ENCODE results near the gene MCRIP1. TPM values are rescaled to one million over a fixed set of nuclear protein-coding genes. Genes with fewer than 3 reads are reported as not detected.

Gene MCRIP1
- total and polyA plus RNA-seq, 9 of the 15 experiments (the other 6 are each of a cell fraction or from before 2014, with no cell fraction given) = 0.39 to 35.8 (median 9.7) TPM

DNA sequence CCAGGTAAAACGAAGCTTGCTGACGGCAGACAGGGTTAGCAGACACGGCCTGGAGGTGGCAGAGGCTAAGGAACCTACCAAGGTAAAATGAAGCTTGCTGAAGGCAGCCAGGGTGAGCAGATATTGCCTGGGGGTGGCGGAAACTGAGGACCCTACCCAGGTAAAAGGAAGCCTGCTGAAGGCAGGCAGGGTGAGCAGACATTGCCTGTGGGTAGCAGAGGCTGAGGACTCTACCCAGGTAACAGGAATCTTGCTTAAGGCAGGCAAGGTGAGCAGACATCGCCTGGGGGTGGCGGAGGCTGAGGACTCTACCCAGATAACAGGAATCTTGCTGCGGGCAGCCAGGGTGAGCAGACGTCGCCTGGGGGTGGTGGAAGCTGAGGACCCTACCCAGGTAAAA, 31.8 kb downstream of the MCRIP1 start:
- Histone ChIP-seq H3K9ac (ENCODE audit: insufficient read depth in 1 of 2, low read depth in 2 of 2, low read length in 2 of 2) (no peak overlapping the region), H3K9me1 (ENCODE audit: control insufficient read depth, insufficient read depth, low read length) (no peaks in the 10 kb centered on the region), H3K79me2 (ENCODE audit: control insufficient read depth, insufficient read depth, low read length) (no peaks in the 10 kb centered on the region), H3K4me2 (ENCODE audit: insufficient read depth, low read length) (no peak overlapping the region), H2AFZ (ENCODE audit: low read depth, low read length) (no peak overlapping the region), H3K9me3 (replicated peaks; ENCODE audit: control insufficient read depth, insufficient read depth, low read depth, low read length) (peaks cover 3% of the 10 kb centered on the region; the same call in 1 of the 2 replicates), H3K27ac (ENCODE audit: extremely low read depth, low read depth, low read length) (no peak overlapping the region), H3K36me3 (ENCODE audit: control insufficient read depth, insufficient read depth, low read length) (no peaks in the 10 kb centered on the region), H3K4me3 (no peak overlapping the region), H3K27me3 (ENCODE audit: control insufficient read depth in 2 of 2, insufficient read depth in 2 of 2, low read length in 2 of 2) (peaks cover 15 to 43% of the 10 kb centered on the region in 2 experiments; a peak in 3 of 5 replicates), H4K20me1 (replicated peaks; ENCODE audit: control insufficient read depth, insufficient read depth, low read length) (0 out of 2 replicates have a peak, but pooled peaks cover 6% of the 10 kb centered on the region), H3K4me1 (replicated peaks in 1 of 2; ENCODE audit: control insufficient read depth in 2 of 2, insufficient read depth in 2 of 2, low read length in 2 of 2) (peaks cover 0 to 36% of the 10 kb centered on the region in 2 experiments; a peak in 2 of 5 replicates)
- 59% methylated on average over 9 of the region's 9 CpGs for WGBS (ENCODE audit: insufficient coverage, low coverage, missing lambda C conversion rate)
- ATAC-seq = no peak
- peak; percentile 70 for TF ChIP-seq ZNF316 (IDR thresholded peaks at IDR 0.05)
- peak in 1 of 2 experiments; percentile 63; a peak in 1 of 4 replicates for TF ChIP-seq TRIM24 (IDR thresholded peaks at IDR 0.05)
- TF ChIP-seq EGR1 (conservative IDR thresholded peaks at IDR 0.05) = no peak
- BruUV-seq (replicated peaks) = no TSS peak
- POLR2A ChIA-PET = no interaction called here
- in situ Hi-C loops (cut with MboI) (no loop called here), intact Hi-C loops (cut with micrococcal nuclease) (no loop called here)
- no peak for FAIRE-seq
- CTCF ChIA-PET (ENCODE audit: low intra/inter-chr PET ratio) = no interaction called here
- no peak for DNase-seq (ENCODE audit: extremely low read depth in 1 of 4, low spot score in 3 of 4)

DNA sequence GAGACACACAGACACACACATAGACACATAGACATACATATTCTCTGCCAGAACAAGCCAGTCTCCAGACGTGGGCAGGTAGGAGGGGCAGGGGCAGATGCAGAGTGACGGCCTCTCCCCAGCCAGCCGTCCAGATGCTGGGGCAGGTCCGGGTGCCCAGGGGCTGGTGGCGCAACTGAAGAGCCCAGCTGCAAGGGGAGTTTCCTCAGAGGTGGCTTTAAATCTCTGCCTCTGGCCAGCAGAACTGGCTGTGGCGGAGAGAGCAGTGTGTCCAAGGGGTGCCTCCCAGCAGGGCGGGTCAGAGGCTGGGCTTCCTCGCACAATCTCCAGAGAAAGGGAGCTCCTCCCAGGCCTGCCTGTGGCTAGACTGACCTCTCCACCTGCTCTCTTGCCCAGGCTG, 38.6 kb downstream of the MCRIP1 start:
- no peaks in the 10 kb centered on the region; the same call in 2 of the 3 replicates for H3K36me3 ChIP-seq (ENCODE audit: control insufficient read depth, insufficient read depth, low read length)
- H4K20me1 ChIP-seq (replicated peaks; ENCODE audit: control insufficient read depth, insufficient read depth, low read length) = no peaks in the 10 kb centered on the region
- H3K9me3 ChIP-seq (replicated peaks; ENCODE audit: control insufficient read depth, insufficient read depth, low read depth, low read length) = no peaks in the 10 kb centered on the region
- CTCF ChIA-PET (ENCODE audit: low intra/inter-chr PET ratio) = no interaction called here
- H3K4me1 ChIP-seq (replicated peaks in 1 of 2; ENCODE audit: control insufficient read depth in 2 of 2, insufficient read depth in 2 of 2, low read length in 2 of 2) = peaks cover 0 to 13% of the 10 kb centered on the region in 2 experiments; a peak in 2 of 5 replicates
- intact Hi-C loops (cut with micrococcal nuclease) (no loop called here), in situ Hi-C loops (cut with MboI) (no loop called here)
- POLR2A ChIA-PET = interaction anchor here (0.6 to 1.2 kb wide), 5 partner anchors 10 to 119 kb away, joined by 3 to 7 read pairs (median 4); no protein-coding TSS in a partner anchor
- H3K27ac ChIP-seq (ENCODE audit: extremely low read depth, low read depth, low read length) = no peak overlapping the region
- no peak overlapping the region for H3K4me3 ChIP-seq
- peaks cover 5% of the 10 kb centered on the region for H3K9me1 ChIP-seq (ENCODE audit: control insufficient read depth, insufficient read depth, low read length)
- ATAC-seq = peak; percentile 96
- no TSS peak for BruUV-seq (replicated peaks)
- DNase-seq (ENCODE audit: extremely low read depth in 1 of 4, low spot score in 3 of 4) = peak in 2 of 4 experiments; percentile 29 to 61
- WGBS (ENCODE audit: insufficient coverage, low coverage, missing lambda C conversion rate) = 22% methylated on average over 8 of the region's 8 CpGs
- peak overlapping the region in 1 of 2 experiments; percentile 77; a peak in 2 of 4 replicates for H3K9ac ChIP-seq (ENCODE audit: insufficient read depth in 1 of 2, low read depth in 2 of 2, low read length in 2 of 2)
- no peaks in the 10 kb centered on the region for H3K27me3 ChIP-seq (ENCODE audit: control insufficient read depth in 2 of 2, insufficient read depth in 2 of 2, low read length in 2 of 2)
- no peak for FAIRE-seq
- H3K79me2 ChIP-seq (ENCODE audit: control insufficient read depth, insufficient read depth, low read length) = no peaks in the 10 kb centered on the region
- no peak overlapping the region for H3K4me2 ChIP-seq (ENCODE audit: insufficient read depth, low read length)
- H2AFZ ChIP-seq (ENCODE audit: low read depth, low read length) = no peak overlapping the region
- TF ChIP-seq, protein P1, sequence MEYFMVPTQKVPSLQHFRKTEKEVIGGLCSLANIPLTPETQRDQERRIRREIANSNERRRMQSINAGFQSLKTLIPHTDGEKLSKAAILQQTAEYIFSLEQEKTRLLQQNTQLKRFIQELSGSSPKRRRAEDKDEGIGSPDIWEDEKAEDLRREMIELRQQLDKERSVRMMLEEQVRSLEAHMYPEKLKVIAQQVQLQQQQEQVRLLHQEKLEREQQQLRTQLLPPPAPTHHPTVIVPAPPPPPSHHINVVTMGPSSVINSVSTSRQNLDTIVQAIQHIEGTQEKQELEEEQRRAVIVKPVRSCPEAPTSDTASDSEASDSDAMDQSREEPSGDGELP (CRISPR knock-in tag; IDR thresholded peaks at IDR 0.05; ENCODE audit: borderline replicate concordance) = 0 out of 2 replicates have a peak, but pooled peaks have one; percentile 23
- TF ChIP-seq BMI1 (IDR thresholded peaks at IDR 0.05; ENCODE audit: low read length) = no peak
- no peak for TF ChIP-seq ILK (tag; IDR thresholded peaks at IDR 0.05; ENCODE audit: borderline replicate concordance, low read depth)

Measured in K562 (cell line).